HCT116 (cell line): ENCODE results near the gene GPR155. TPM values are rescaled to one million over a fixed set of nuclear protein-coding genes. Genes with fewer than 3 reads are reported as not detected.

Experiments
- ATAC-seq: fragments of 200-7000 bp; cut with Tn5 transposase; 2 replicates; pipeline ENCODE4 v1.9.1; 2020; ENCODE audit warnings: mild to moderate bottlenecking, moderate library complexity
- BruUV-seq: library from RNA; stranded (reverse); fragments of 400-500 nt; replicated peaks from 2 replicates; lab custom pipeline; 2021; lab: Mats Ljungman, UMichigan
- CTCF ChIA-PET: fragments of 300-600 bp; sonication (Branson Sonifier 250); formaldehyde crosslinking; loops from one replicate; lab custom pipeline; 2021; ENCODE audit warnings: antibody characterized with exemption; lab: Charles Lee
- POLR2A ChIA-PET: fragments of 300-600, 350-600 bp; sonication (Branson Sonifier 250); formaldehyde crosslinking; loops from one replicate; lab custom pipeline; 2021; ENCODE audit warnings: antibody characterized with exemption; lab: Charles Lee
- RAD21 ChIA-PET, 2 experiments: fragments of 300-600 bp; sonication (Branson Sonifier 250); formaldehyde crosslinking; loops; one replicate each; lab custom pipeline; 2023; ENCODE audit warnings: low total read pairs in 2 of 2; ENCODE audit not compliant: uncharacterized antibody in 2 of 2, unreplicated experiment in 2 of 2, low non-redundant PET in 1 of 2; lab: Charles Lee
- DNase-seq: peaks from one replicate; pipeline ENCODE4 v3.0.0-alpha.2; 2010; ENCODE audit warnings: low read depth, low spot score
- H2AFZ ChIP-seq: fragments of 200-600 bp; shearing (Covaris generic), sonication (generic); 2 replicates; pipeline ENCODE4 v1.6.1; 2017; ENCODE audit warnings: low read depth, mixed run types, mixed read lengths, antibody characterized with exemption, low read length; ENCODE audit not compliant: poor library complexity, severe bottlenecking
- H3K27ac ChIP-seq: 2 replicates; pipeline ENCODE4 v1.5.1; 2012; ENCODE audit warnings: low read depth, low read length
- H3K27me3 ChIP-seq: fragments of 200-600 bp; sonication (generic); 2 replicates; pipeline ENCODE4 v1.6.1; 2016; ENCODE audit warnings: mixed run types, low read length, mixed read lengths; ENCODE audit not compliant: insufficient read depth
- H3K36me3 ChIP-seq, 2 experiments: fragments of 200-500 bp in 1 of 2; fragments of 200-600 bp in 1 of 2; sonication (Bioruptor generic) in 1 of 2; sonication (generic) in 1 of 2; 2 replicates each; pipeline versions ENCODE4 v1.5.1 to v1.6.1; 2014 to 2016; ENCODE audit warnings: low read length in 2 of 2, inconsistent platforms in 1 of 2, mixed read lengths in 1 of 2, mixed run types in 1 of 2; ENCODE audit not compliant: insufficient read depth in 2 of 2, control insufficient read depth in 1 of 2
- H3K4me1 ChIP-seq, 2 experiments: fragments of 200-600 bp in 1 of 2; sonication (generic) in 1 of 2; 2 replicates each; pipeline versions ENCODE4 v1.5.1 to v1.6.1; 2012 to 2017; ENCODE audit warnings: low read length in 2 of 2, inconsistent platforms in 1 of 2, mild to moderate bottlenecking in 1 of 2, mixed read lengths in 1 of 2, mixed run types in 1 of 2, moderate library complexity in 1 of 2; ENCODE audit not compliant: insufficient read depth in 2 of 2, control insufficient read depth in 1 of 2
- H3K4me2 ChIP-seq: fragments of 200-600 bp; sonication (generic); 2 replicates; pipeline ENCODE4 v1.6.1; 2017; ENCODE audit warnings: mixed run types, low read length, mixed read lengths
- H3K4me3 ChIP-seq, 2 experiments: fragments of 200-600 bp in 1 of 2; sonication (generic) in 1 of 2; replicated peaks in 1 of 2; 2 replicates each; pipeline ENCODE4 v1.5.1; 2011 to 2016; ENCODE audit warnings: low read length in 2 of 2, control low read depth in 1 of 2, low read depth in 1 of 2, mild to moderate bottlenecking in 1 of 2, mixed read lengths in 1 of 2, mixed run types in 1 of 2
- H3K79me2 ChIP-seq: fragments of 200-600 bp; sonication (generic); 2 replicates; pipeline ENCODE4 v1.6.1; 2017; ENCODE audit warnings: mild to moderate bottlenecking, mixed run types, low read length, moderate library complexity, mixed read lengths; ENCODE audit not compliant: insufficient read depth
- H3K9ac ChIP-seq: fragments of 200-600 bp; sonication (generic); 2 replicates; pipeline ENCODE4 v1.6.1; 2016; ENCODE audit warnings: low read length, mixed read lengths
- H3K9me2 ChIP-seq: fragments of 200-600 bp; sonication (generic), shearing (Covaris generic); 2 replicates; pipeline ENCODE4 v1.6.1; 2017; ENCODE audit warnings: mixed run types, mild to moderate bottlenecking, moderate library complexity; ENCODE audit not compliant: insufficient read depth
- H3K9me3 ChIP-seq, 2 experiments: fragments of 200-500 bp in 1 of 2; fragments of 200-600 bp in 1 of 2; sonication (Bioruptor generic) in 1 of 2; sonication (generic) in 1 of 2; 2 replicates each; pipeline ENCODE4 v1.6.1; 2014 to 2017; ENCODE audit warnings: low read length in 2 of 2, mixed read lengths in 2 of 2, inconsistent platforms in 1 of 2, low read depth in 1 of 2, mild to moderate bottlenecking in 1 of 2, mixed run types in 1 of 2, moderate library complexity in 1 of 2; ENCODE audit not compliant: control insufficient read depth in 1 of 2, insufficient read depth in 1 of 2
- H4K20me1 ChIP-seq: fragments of 200-600 bp; sonication (generic), shearing (Covaris generic); 2 replicates; pipeline ENCODE4 v1.6.1; 2017; ENCODE audit warnings: mixed run types, mild to moderate bottlenecking, moderate library complexity; ENCODE audit not compliant: insufficient read depth
- EZH2 ChIP-seq: fragments of 200-600 bp; sonication (generic); IDR thresholded peaks from 2 replicates; pipeline ENCODE4 v1.6.1; 2017; ENCODE audit warnings: antibody characterized with exemption, mixed run types
- JUND ChIP-seq: IDR thresholded peaks from 2 replicates; pipeline ENCODE4 v1.6.1; 2012
- POLR2A ChIP-seq: IDR thresholded peaks from 2 replicates; pipeline ENCODE4 v1.7.0; 2011; ENCODE audit warnings: borderline replicate concordance; ENCODE audit not compliant: insufficient read depth, insufficient read length; ENCODE audit errors: extremely low read depth
- POLR2AphosphoS5 ChIP-seq: IDR thresholded peaks from 2 replicates; pipeline ENCODE4 v1.6.1; 2011; ENCODE audit warnings: mild to moderate bottlenecking, low read depth, low read length, moderate library complexity
- RAD21 ChIP-seq: IDR thresholded peaks from 2 replicates; pipeline ENCODE4 v1.6.1; 2012; ENCODE audit warnings: low read depth, mild to moderate bottlenecking
- YY1 ChIP-seq: IDR thresholded peaks from 2 replicates; pipeline ENCODE4 v1.6.1; 2011; ENCODE audit warnings: low read length, low read depth, moderate library complexity, mild to moderate bottlenecking; ENCODE audit not compliant: insufficient replicate concordance; ENCODE audit errors: extremely low read depth
- intact Hi-C: fragments of 100-400 bp; cut with micrococcal nuclease; formaldehyde crosslinking; loops from 2 replicates; pipeline ENCODE4 v1.10.0; 2022
- total RNA-seq: library from RNA; stranded (reverse); gene quantifications from one replicate; pipeline ENCODE4 v1.2.1, GENCODE V29; 2021; ENCODE audit not compliant: unreplicated experiment
- TF ChIP-seq, protein P1 (sequence below), 3 experiments: fragments of 200-600 bp in 1 of 3; sonication (generic) in 1 of 3; IDR thresholded peaks in 2 of 3; conservative IDR thresholded peaks in 1 of 3; 2 replicates each; pipeline ENCODE4 v1.5.1; 2012 to 2017; ENCODE audit warnings: low read depth in 2 of 3, low read length in 2 of 3, antibody characterized with exemption in 1 of 3, borderline replicate concordance in 1 of 3, control low read depth in 1 of 3, mild to moderate bottlenecking in 1 of 3, mixed read lengths in 1 of 3, mixed run types in 1 of 3, moderate library complexity in 1 of 3; ENCODE audit not compliant: insufficient read depth in 1 of 3
- TF ChIP-seq, protein P2 (sequence below): IDR thresholded peaks from 2 replicates; pipeline ENCODE4 v1.6.1; 2012
- TF ChIP-seq, protein P3 (sequence below): IDR thresholded peaks from 2 replicates; pipeline ENCODE4 v1.6.1; 2012

The GPR155 gene
- total RNA-seq, 1 experiment from 2014 or later = 3.8 TPM

DNA sequence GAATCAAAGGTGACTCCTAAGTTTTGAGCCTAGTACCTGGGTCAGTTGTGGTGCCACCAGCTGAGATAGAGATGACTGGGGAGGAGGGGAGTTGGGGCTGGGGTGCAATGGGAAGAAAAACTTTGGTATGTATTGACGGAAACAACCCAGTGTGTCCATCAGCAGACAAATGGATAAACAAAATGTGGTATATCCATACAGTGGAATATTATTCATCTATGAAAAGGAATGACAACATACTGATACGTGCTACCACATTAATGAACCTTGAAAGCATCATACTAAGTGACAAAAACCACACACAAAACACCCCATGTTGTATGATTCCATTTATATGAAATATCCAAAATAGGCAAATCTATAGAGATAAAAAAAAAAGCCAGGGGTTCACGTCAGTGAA lies 41.1 kb upstream of the GPR155 start:
- BruUV-seq = no TSS peak
- intact Hi-C loops = no loop called here
- POLR2A ChIA-PET = no interaction called here
- TF ChIP-seq EZH2 = no peak
- TF ChIP-seq, protein P1, sequence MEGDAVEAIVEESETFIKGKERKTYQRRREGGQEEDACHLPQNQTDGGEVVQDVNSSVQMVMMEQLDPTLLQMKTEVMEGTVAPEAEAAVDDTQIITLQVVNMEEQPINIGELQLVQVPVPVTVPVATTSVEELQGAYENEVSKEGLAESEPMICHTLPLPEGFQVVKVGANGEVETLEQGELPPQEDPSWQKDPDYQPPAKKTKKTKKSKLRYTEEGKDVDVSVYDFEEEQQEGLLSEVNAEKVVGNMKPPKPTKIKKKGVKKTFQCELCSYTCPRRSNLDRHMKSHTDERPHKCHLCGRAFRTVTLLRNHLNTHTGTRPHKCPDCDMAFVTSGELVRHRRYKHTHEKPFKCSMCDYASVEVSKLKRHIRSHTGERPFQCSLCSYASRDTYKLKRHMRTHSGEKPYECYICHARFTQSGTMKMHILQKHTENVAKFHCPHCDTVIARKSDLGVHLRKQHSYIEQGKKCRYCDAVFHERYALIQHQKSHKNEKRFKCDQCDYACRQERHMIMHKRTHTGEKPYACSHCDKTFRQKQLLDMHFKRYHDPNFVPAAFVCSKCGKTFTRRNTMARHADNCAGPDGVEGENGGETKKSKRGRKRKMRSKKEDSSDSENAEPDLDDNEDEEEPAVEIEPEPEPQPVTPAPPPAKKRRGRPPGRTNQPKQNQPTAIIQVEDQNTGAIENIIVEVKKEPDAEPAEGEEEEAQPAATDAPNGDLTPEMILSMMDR (IDR thresholded peaks at IDR 0.05 in 2 of 3, conservative IDR thresholded peaks at IDR 0.05 in 1 of 3; ENCODE audit: borderline replicate concordance in 1 of 3, insufficient read depth in 1 of 3, low read depth in 2 of 3, low read length in 2 of 3) = no peak
- TF ChIP-seq, protein P2, sequence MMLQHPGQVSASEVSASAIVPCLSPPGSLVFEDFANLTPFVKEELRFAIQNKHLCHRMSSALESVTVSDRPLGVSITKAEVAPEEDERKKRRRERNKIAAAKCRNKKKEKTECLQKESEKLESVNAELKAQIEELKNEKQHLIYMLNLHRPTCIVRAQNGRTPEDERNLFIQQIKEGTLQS = no peak
- no peak for TF ChIP-seq RAD21
- TF ChIP-seq JUND = no peak
- TF ChIP-seq POLR2A = no peak
- no peak for TF ChIP-seq YY1
- TF ChIP-seq, all 23 proteins: peak for 0
- ChIA-PET CTCF (no interaction called here), RAD21 (no interaction called here)
- Histone ChIP-seq H3K9ac (no peak overlapping the region), H3K4me1 (peaks cover 0 to 3% of the 10 kb centered on the region in 2 experiments; a peak in 1 of 4 replicates), H3K9me3 (0 out of 4 replicates have a peak, but pooled peaks cover 0 to 5% of the 10 kb centered on the region in 2 experiments), H3K4me3 (no peak overlapping the region), H3K27ac (no peak overlapping the region), H4K20me1 (no peaks in the 10 kb centered on the region), H3K79me2 (no peaks in the 10 kb centered on the region), H2AFZ (no peak overlapping the region), H3K27me3 (no peaks in the 10 kb centered on the region), H3K4me2 (no peak overlapping the region), H3K36me3 (no peaks in the 10 kb centered on the region), H3K9me2 (no peaks in the 10 kb centered on the region)
- DNase-seq = no peak
- ATAC-seq = no peak

DNA sequence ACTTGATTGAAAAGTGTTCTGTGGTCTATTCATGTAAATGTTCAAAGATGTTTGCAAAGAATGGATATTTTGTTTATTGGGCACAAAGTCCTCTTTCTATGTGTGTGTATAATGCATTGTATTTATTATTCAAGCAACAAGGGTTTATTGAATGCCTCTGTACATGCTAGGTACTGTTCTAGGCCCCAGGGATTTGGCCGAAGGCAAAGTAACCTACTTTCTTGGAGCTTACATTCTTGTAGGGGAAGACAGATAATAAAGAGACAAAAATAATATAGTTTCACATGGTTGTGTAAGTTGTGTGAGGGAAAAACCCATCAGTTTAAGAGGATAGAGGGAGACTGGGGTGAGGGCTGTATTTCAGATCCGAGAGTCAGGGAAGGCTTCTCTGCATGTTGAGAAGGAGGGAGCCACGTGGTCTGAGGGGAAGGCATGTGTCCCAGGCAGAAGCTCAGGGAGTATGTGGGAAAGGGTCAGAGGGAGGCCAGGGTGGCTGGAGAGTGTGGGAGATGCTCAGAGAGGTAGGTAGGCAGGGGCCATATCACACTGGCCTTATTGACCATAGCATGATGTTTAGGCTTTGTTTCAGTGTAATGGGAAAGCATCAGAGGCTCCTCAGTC lies 40.4 kb upstream of the GPR155 start:
- no peaks in the 10 kb centered on the region for H3K36me3 ChIP-seq
- H4K20me1 ChIP-seq = no peaks in the 10 kb centered on the region
- no peak overlapping the region for H3K4me3 ChIP-seq
- TF ChIP-seq, protein P3, sequence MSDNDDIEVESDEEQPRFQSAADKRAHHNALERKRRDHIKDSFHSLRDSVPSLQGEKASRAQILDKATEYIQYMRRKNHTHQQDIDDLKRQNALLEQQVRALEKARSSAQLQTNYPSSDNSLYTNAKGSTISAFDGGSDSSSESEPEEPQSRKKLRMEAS = no peak
- TF ChIP-seq JUND (no peak), EZH2 (no peak), POLR2AphosphoS5 (no peak)
- TF ChIP-seq, all 23 proteins: peak for 0
- H3K9ac ChIP-seq = no peak overlapping the region
- no peaks in the 10 kb centered on the region for H3K79me2 ChIP-seq
- no peak overlapping the region for H3K27ac ChIP-seq
- ATAC-seq = no peak
- H3K9me2 ChIP-seq = no peaks in the 10 kb centered on the region
- intact Hi-C loops = no loop called here
- ChIA-PET CTCF (no interaction called here), RAD21 (no interaction called here), POLR2A (no interaction called here)
- H2AFZ ChIP-seq = no peak overlapping the region
- H3K4me1 ChIP-seq = peaks cover 0 to 3% of the 10 kb centered on the region in 2 experiments; a peak in 1 of 4 replicates
- H3K27me3 ChIP-seq = no peaks in the 10 kb centered on the region
- DNase-seq = no peak
- H3K9me3 ChIP-seq = 0 out of 4 replicates have a peak, but pooled peaks cover 0 to 5% of the 10 kb centered on the region in 2 experiments
- BruUV-seq = no TSS peak
- H3K4me2 ChIP-seq = no peak overlapping the region
